ENCODE measurements around the gene EBF4. TPM values are rescaled to one million over a fixed set of nuclear protein-coding genes. Genes with fewer than 3 reads are reported as not detected.

The EBF4 gene, protein sequence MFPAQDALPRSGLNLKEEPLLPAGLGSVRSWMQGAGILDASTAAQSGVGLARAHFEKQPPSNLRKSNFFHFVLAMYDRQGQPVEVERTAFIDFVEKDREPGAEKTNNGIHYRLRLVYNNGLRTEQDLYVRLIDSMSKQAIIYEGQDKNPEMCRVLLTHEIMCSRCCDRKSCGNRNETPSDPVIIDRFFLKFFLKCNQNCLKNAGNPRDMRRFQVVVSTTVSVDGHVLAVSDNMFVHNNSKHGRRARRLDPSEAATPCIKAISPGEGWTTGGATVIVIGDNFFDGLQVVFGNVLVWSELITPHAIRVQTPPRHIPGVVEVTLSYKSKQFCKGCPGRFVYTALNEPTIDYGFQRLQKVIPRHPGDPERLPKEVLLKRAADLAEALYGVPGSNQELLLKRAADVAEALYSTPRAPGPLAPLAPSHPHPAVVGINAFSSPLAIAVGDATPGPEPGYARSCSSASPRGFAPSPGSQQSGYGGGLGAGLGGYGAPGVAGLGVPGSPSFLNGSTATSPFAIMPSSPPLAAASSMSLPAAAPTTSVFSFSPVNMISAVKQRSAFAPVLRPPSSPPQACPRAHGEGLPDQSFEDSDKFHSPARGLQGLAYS
- polyA plus RNA-seq = 12.2 TPM
- long read RNA-seq, donor 1, partial matches to known transcripts = 0 of 1 reads
- long read RNA-seq, donor 1, other reads (novel, unspliced or antisense) = 0 of 1 reads
- long read RNA-seq, donor 2, partial matches to known transcripts = 0 of 2 reads
- long read RNA-seq, donor 2, other reads (novel, unspliced or antisense) = 0 of 2 reads
- long read RNA-seq, donor 3, partial matches to known transcripts = 0 of 1 reads
- long read RNA-seq, donor 3, other reads (novel, unspliced or antisense) = 0 of 1 reads
- long read RNA-seq, donor 4, partial matches to known transcripts = 0 of 1 reads
- long read RNA-seq, donor 4, other reads (novel, unspliced or antisense) = 0 of 1 reads
- long read RNA-seq, donor 5, partial matches to known transcripts = 0 of 1 reads
- long read RNA-seq, donor 5, other reads (novel, unspliced or antisense) = 0 of 1 reads
- long read RNA-seq, donor 6, partial matches to known transcripts = 0 of 3 reads
- long read RNA-seq, donor 6, other reads (novel, unspliced or antisense) = 0 of 3 reads
- long read RNA-seq, donor 7, partial matches to known transcripts = 0 of 2 reads
- long read RNA-seq, donor 7, other reads (novel, unspliced or antisense) = 0 of 2 reads
- long read RNA-seq, donor 8, partial matches to known transcripts = 0 of 1 reads
- long read RNA-seq, donor 8, other reads (novel, unspliced or antisense) = 0 of 1 reads
- long read RNA-seq, donor 9, partial matches to known transcripts = 0 of 3 reads
- long read RNA-seq, donor 9, other reads (novel, unspliced or antisense) = 0 of 3 reads
- long read RNA-seq, donor 10, partial matches to known transcripts = 0 of 2 reads
- long read RNA-seq, donor 10, other reads (novel, unspliced or antisense) = 0 of 2 reads
- long read RNA-seq, donor 11, partial matches to known transcripts = 0 of 3 reads
- long read RNA-seq, donor 11, other reads (novel, unspliced or antisense) = 0 of 3 reads

DNA sequence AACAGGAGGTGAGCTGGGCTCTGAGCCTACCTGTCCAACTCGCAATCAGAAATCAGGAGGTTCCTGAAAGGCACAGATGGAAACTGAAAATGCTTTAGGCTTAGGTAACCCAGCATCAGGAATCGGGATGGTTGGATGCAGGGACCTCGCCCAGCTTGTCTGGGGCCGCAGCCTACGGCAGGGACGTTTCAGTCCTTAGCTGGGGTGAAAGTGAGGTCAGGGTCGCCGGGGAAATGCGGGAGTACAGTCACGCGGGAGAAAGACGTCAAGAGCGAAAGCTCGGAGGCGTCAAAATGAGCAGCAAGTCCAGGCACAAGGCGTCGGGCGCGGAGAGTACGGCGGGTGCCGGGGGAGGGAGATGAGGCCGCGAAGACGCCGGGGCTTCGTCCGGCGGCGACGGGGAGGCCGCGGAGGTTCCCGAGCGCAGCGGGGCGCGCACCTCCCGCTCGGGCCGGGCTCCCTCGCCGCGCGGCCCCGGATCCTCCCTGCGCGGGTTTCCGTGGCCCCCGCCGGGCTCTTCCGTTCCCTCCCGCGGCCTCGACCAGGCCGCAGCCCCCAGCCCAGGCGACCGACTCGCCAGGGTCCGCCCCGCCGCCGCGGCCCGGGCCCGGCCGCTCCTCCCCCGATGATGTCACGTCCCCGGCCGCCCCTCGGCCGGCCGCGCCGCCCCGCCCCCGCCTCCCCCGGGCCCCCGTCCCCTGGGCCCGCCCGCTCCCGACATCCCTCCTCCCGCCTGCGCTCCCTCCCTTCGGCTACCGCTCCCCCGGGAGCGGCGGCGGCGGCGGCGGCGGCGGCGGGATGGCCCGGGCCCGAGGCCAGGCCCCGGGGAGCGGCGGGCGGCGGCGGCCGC lies at the start of gene EBF4:
EBF4 (plus strand) TSS at position 745 of the 850 bp plus-strand sequence. CDS start 866 bp downstream, outside the sequence.
- Histone ChIP-seq H3K9me3 (ENCODE audit: control insufficient read depth, low read depth, low read length) (peaks cover 4% of the 10 kb centered on the region), H3K4me3 (ENCODE audit: low read length) (peak within 1 kb of the TSS; percentile 31), H3K36me3 (ENCODE audit: control insufficient read depth, insufficient read depth, low read length) (no peaks in the 10 kb centered on the region), H3K27ac (ENCODE audit: low read length) (no peak within 1 kb of the TSS), H3K4me1 (ENCODE audit: control insufficient read depth, insufficient read depth, low read length) (no peaks in the 10 kb centered on the region), H3K27me3 (ENCODE audit: control insufficient read depth, insufficient read depth, low read length) (peaks cover 72% of the 10 kb centered on the region)
- DNase-seq = peak; percentile 34 to 58
- no CpG with 5 or more reads among the region's 106 CpGs for WGBS (ENCODE audit: insufficient coverage, low lambda C conversion rate)

DNA sequence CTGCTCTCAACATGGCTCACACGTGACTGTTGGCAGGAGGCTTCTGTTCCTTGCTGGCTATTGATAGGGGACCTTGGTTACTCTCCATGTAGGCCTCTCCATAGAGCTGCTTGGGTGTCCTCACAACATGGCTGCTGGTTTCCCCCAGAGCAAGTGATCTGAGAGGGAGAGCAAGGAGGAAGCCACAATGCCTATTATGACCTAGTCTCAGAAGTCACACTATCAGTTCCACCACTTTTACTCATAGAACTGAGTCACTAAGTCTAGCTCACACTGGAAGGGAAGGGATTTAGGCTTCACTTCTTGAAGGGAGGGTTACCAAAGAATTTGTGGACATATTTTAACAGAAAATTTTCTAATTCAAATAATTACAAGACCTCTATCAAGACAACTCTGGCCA lies 48.9 kb upstream of the EBF4 start:
- no peak overlapping the region for H3K27ac ChIP-seq (ENCODE audit: low read length)
- no peaks in the 10 kb centered on the region for H3K27me3 ChIP-seq (ENCODE audit: control insufficient read depth, insufficient read depth, low read length)
- H3K9me3 ChIP-seq (ENCODE audit: control insufficient read depth, low read depth, low read length) = no peaks in the 10 kb centered on the region
- H3K4me1 ChIP-seq (ENCODE audit: control insufficient read depth, insufficient read depth, low read length) = no peaks in the 10 kb centered on the region
- DNase-seq = no peak
- WGBS (ENCODE audit: insufficient coverage, low lambda C conversion rate) = no CpG with 5 or more reads among the region's 1 CpG
- H3K36me3 ChIP-seq (ENCODE audit: control insufficient read depth, insufficient read depth, low read length) = peaks cover 4% of the 10 kb centered on the region
- H3K4me3 ChIP-seq (ENCODE audit: low read length) = no peak overlapping the region

DNA sequence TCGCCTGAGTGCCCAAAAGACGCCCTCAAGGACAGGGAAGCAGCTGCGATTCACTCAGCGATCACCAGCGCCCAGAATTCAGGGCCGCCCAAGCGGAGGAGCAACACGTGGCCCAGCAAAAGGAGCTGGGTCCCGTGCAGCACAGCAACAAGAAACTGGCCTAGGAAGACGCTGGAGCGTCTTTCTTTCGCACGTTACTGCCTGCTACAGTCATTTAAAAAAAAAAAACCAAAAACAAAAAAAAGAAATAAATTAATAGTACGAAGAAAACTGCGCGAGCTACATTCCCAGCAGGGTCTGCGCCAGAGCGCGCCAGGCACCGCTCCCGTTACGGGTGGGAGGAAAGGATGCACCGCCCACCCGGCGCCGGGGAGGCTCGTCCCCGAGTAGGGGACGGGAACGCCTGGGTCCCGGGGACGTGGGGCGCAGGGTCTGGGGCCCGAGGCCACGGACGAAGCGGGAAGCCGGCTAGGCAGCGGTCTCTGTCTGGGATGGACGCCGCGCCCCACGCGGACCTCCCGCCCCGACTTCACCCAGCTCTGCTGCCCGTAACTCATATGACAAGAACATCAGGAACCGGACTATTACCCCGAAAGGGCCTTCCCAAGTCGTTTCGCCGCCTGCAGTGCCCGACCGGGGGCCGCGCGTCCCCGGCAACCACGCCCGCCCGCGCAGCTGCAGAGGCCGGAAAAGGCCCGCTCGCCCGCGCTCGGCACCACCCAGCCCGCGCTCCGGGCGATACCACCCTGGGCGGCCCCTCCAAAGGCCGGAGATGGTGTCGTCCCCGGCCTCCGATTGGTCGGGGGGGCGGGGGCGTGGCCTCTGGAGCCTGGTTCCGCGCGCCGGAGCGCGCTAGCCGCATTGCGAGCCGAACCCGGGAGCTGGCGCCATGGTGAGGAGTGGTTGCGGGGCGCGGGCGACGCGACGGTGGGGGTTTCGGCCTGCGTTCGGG lies 40.5 kb upstream of the EBF4 start, which contains the start of gene NOP56:
NOP56 (plus strand) TSS at position 861 of the 952 bp plus-strand sequence; CDS start at position 890, 29 bp downstream.
- peak within 1 kb of the TSS; percentile 92 for H3K27ac ChIP-seq (ENCODE audit: low read length)
- H3K9me3 ChIP-seq (ENCODE audit: control insufficient read depth, low read depth, low read length) = no peaks in the 10 kb centered on the region
- no peaks in the 10 kb centered on the region for H3K27me3 ChIP-seq (ENCODE audit: control insufficient read depth, insufficient read depth, low read length)
- H3K4me1 ChIP-seq (ENCODE audit: control insufficient read depth, insufficient read depth, low read length) = peaks cover 13% of the 10 kb centered on the region
- peak within 1 kb of the TSS; percentile 98 for H3K4me3 ChIP-seq (ENCODE audit: low read length)
- peaks cover 33% of the 10 kb centered on the region for H3K36me3 ChIP-seq (ENCODE audit: control insufficient read depth, insufficient read depth, low read length)
- WGBS (ENCODE audit: insufficient coverage, low lambda C conversion rate) = 0% methylated on average over 2 of the region's 101 CpGs
- DNase-seq = peak; percentile 89 to 97

DNA sequence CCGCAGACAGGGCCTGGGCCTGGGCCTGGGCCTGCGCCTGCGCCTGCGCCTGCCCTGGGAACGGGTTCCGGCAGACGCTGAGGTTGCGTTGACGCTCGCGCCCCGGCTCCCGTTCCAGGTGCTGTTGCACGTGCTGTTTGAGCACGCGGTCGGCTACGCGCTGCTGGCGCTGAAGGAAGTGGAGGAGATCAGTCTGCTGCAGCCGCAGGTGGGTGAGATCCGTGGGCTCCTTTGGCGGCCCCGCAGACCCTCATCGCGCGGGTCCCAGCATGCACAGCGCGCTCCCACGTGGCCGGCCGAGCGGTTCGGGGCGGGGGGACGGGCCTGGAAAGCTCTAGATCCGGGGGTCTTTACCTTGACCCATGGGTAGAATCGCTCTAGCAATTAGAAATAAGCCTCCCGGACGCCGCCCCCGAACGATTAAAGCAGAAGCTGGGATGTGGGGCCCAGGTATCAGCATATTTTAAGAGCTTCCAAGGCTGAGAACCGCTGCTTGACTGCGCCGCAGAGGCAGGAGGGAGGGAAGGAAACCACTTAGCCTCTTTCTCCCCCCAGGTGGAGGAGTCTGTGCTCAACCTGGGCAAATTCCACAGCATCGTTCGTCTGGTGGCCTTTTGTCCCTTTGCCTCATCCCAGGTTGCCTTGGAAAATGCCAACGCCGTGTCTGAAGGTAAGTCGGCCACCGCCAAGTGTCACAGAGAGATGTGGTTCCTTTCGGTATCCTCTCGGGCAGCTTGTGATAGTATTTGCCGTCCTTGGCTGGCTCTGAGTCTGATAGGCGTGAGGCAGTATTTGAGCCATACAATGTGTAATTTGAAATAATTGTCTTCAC lies 39.6 kb upstream of the EBF4 start:
- Histone ChIP-seq H3K36me3 (ENCODE audit: control insufficient read depth, insufficient read depth, low read length) (peaks cover 42% of the 10 kb centered on the region), H3K4me1 (ENCODE audit: control insufficient read depth, insufficient read depth, low read length) (peaks cover 13% of the 10 kb centered on the region), H3K27me3 (ENCODE audit: control insufficient read depth, insufficient read depth, low read length) (no peaks in the 10 kb centered on the region), H3K27ac (ENCODE audit: low read length) (peak overlapping the region; percentile 63), H3K9me3 (ENCODE audit: control insufficient read depth, low read depth, low read length) (no peaks in the 10 kb centered on the region), H3K4me3 (ENCODE audit: low read length) (peak overlapping the region; percentile 88)
- no CpG with 5 or more reads among the region's 56 CpGs for WGBS (ENCODE audit: insufficient coverage, low lambda C conversion rate)
- DNase-seq = peak; percentile 43 to 51

DNA sequence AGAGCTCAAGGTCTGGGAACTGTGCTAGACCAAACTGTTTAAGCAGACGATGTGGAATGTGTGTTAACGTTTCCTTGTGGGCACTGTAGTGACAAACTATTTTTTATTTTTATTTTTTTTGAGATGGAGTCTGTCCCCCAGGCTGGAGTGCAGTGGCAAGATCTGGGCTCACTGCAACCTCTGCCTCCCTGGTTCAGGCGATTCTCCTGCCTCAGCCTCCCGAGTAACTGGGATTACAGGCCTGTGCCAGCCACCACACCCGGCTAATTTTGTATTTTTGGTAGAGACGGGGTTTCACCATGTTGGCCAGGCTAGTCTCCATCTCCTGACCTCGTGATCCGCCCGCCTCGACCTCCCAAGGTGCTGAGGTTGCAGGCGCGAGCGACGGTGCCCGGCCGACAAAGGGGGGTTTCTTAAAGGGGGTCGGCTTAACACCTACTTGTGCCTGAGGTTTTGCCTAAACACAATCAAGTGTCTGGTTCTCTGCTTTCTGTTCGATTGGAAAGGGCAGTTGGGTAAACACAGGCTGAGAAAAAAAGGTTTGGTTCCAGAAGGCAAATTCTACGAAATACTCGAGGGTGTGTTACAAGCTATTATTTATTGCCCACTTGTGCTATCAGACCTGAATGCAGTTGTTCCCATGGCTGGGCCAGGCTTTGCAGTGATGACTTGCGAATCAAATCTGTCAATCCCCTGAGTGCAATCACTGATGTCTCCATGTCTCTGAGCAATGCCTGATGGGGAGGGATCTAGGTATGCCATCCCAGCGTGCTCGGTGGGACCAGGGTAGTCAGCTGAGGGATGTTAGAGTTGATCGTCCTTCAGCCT lies 38.8 kb upstream of the EBF4 start:
- Histone ChIP-seq H3K27ac (ENCODE audit: low read length) (no peak overlapping the region), H3K9me3 (ENCODE audit: control insufficient read depth, low read depth, low read length) (no peaks in the 10 kb centered on the region)

DNA sequence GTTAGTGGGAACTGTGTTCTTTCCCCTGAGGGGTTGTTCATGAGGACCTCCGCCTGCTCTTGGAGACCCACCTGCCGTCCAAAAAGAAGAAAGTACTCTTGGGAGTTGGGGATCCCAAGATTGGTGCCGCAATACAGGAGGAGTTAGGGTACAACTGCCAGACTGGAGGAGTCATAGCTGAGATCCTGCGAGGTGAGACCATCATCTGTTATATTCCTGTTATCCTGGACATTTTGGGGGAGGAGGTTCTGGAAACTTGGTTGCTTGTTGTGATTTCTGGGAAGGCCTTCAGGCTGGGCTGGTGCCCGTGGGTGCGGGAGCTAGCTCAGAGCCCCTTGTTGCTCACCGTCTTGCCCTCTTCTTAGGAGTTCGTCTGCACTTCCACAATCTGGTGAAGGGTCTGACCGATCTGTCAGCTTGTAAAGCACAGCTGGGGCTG lies 38.2 kb upstream of the EBF4 start:
- Histone ChIP-seq H3K27me3 (ENCODE audit: control insufficient read depth, insufficient read depth, low read length) (no peaks in the 10 kb centered on the region), H3K4me1 (ENCODE audit: control insufficient read depth, insufficient read depth, low read length) (peaks cover 13% of the 10 kb centered on the region), H3K4me3 (ENCODE audit: low read length) (peak overlapping the region; percentile 88), H3K27ac (ENCODE audit: low read length) (no peak overlapping the region), H3K36me3 (ENCODE audit: control insufficient read depth, insufficient read depth, low read length) (peaks cover 57% of the 10 kb centered on the region), H3K9me3 (ENCODE audit: control insufficient read depth, low read depth, low read length) (no peaks in the 10 kb centered on the region)
- WGBS (ENCODE audit: insufficient coverage, low lambda C conversion rate) = 100% methylated on average over 1 of the region's 9 CpGs
- DNase-seq = no peak

More for the DNA sequence above, 38.8 kb upstream of the EBF4 start:
- no CpG with 5 or more reads among the region's 24 CpGs for WGBS (ENCODE audit: insufficient coverage, low lambda C conversion rate)
- Histone ChIP-seq H3K4me1 (ENCODE audit: control insufficient read depth, insufficient read depth, low read length) (peaks cover 13% of the 10 kb centered on the region), H3K36me3 (ENCODE audit: control insufficient read depth, insufficient read depth, low read length) (peaks cover 51% of the 10 kb centered on the region), H3K27me3 (ENCODE audit: control insufficient read depth, insufficient read depth, low read length) (no peaks in the 10 kb centered on the region), H3K4me3 (ENCODE audit: low read length) (peak overlapping the region; percentile 88)
- DNase-seq = no peak

DNA sequence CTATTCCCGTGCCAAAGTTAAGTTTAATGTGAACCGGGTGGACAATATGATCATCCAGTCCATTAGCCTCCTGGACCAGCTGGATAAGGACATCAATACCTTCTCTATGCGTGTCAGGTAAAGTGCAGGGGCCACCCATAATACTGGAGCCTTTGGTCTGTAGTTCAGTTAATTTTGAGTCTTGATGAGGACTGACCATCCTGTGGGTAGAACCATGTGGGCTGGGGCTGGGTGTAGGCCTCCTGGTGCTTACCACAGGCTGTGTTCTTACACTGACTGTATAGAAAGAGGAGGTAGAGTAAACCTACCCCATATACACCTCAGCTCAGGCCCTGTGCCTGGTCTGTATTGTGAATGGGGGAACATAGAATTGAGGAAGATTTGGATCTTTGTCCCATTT lies 37.7 kb upstream of the EBF4 start:
- Histone ChIP-seq H3K9me3 (ENCODE audit: control insufficient read depth, low read depth, low read length) (no peaks in the 10 kb centered on the region), H3K4me3 (ENCODE audit: low read length) (no peak overlapping the region), H3K27ac (ENCODE audit: low read length) (no peak overlapping the region), H3K36me3 (ENCODE audit: control insufficient read depth, insufficient read depth, low read length) (peaks cover 61% of the 10 kb centered on the region), H3K4me1 (ENCODE audit: control insufficient read depth, insufficient read depth, low read length) (peaks cover 13% of the 10 kb centered on the region), H3K27me3 (ENCODE audit: control insufficient read depth, insufficient read depth, low read length) (no peaks in the 10 kb centered on the region)
- WGBS (ENCODE audit: insufficient coverage, low lambda C conversion rate) = 92% methylated on average over 2 of the region's 3 CpGs
- no peak for DNase-seq

All from large intestine (tissue), 12 donors.